Endothelial cell of umbilical vein (primary cell): ENCODE measurements around the gene PRR7.

ENCODE experiments used
- EZH2 ChIP-seq: IDR thresholded peaks from 2 replicates; pipeline ENCODE4 v1.6.1; 2012; ENCODE audit warnings: borderline replicate concordance, low read depth, mild to moderate bottlenecking, moderate library complexity, low read length, inconsistent platforms; ENCODE audit not compliant: severe bottlenecking
- MAX ChIP-seq: IDR thresholded peaks from 2 replicates; pipeline ENCODE4 v1.6.1; 2011; ENCODE audit not compliant: insufficient read depth, insufficient read length
- MYC ChIP-seq: IDR thresholded peaks from one replicate; pipeline ENCODE4 v1.6.1; 2011; ENCODE audit warnings: mild to moderate bottlenecking, low read depth, low read length
- POLR2A ChIP-seq: IDR thresholded peaks from 2 replicates; pipeline ENCODE4 v1.6.1; 2012; ENCODE audit warnings: low read depth, mild to moderate bottlenecking, control low read depth, low read length
- POLR2AphosphoS5 ChIP-seq: IDR thresholded peaks from 2 replicates; pipeline ENCODE4 v1.6.1; 2012; ENCODE audit warnings: low read depth, mild to moderate bottlenecking, control low read depth, low read length, moderate library complexity; ENCODE audit not compliant: insufficient read depth
- TF ChIP-seq, protein P1 (sequence below), 2 donors: IDR thresholded peaks; 1 replicate in 1 of 2; 2 replicates in 1 of 2; pipeline ENCODE4 v1.5.1; 2011; ENCODE audit warnings: low read length in 2 of 2, mild to moderate bottlenecking in 2 of 2, moderate library complexity in 2 of 2, control low read depth in 1 of 2, inconsistent platforms in 1 of 2, low read depth in 1 of 2; ENCODE audit not compliant: insufficient read depth in 1 of 2; ENCODE audit errors: extremely low read depth in 1 of 2

DNA sequence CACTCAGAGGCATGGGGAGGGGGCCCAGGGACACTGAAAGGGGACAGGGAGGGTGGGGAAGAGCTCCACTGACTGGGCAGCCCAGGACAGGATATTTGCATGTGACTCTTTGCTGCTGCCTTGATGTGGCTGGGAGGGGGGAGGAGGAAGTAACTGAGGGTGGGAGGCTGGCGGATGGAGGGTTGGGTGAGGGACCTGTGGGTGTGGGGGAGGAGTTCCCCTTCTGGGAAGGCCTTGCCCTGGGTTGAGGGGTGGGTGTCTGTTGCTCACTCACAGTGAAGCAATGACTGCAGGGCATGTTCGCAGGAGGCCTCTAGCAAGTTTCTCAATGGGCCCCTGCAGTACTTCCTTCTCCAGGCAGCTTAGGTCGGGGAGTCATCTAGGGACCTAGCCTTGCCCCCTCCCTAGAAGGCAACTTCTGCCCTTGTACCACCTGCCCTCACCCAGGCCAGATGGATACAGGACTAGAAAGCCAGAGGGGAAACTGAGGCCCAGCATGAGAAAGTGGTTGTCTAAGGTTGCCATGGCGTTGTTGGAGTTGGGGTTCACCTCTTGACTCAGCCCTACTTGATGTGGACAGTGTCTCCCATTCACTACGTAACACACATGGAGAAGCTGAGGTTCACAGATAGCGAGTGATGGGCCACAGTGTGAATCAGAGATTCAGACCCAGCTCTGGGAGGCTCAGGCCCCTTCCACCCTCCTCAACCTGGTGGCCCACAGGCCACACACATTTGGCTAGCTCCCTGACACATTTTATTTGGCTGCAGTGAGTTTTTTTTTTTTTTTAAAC is 17.2 kb upstream of the PRR7 start:
- TF ChIP-seq, protein P1, sequence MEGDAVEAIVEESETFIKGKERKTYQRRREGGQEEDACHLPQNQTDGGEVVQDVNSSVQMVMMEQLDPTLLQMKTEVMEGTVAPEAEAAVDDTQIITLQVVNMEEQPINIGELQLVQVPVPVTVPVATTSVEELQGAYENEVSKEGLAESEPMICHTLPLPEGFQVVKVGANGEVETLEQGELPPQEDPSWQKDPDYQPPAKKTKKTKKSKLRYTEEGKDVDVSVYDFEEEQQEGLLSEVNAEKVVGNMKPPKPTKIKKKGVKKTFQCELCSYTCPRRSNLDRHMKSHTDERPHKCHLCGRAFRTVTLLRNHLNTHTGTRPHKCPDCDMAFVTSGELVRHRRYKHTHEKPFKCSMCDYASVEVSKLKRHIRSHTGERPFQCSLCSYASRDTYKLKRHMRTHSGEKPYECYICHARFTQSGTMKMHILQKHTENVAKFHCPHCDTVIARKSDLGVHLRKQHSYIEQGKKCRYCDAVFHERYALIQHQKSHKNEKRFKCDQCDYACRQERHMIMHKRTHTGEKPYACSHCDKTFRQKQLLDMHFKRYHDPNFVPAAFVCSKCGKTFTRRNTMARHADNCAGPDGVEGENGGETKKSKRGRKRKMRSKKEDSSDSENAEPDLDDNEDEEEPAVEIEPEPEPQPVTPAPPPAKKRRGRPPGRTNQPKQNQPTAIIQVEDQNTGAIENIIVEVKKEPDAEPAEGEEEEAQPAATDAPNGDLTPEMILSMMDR (IDR thresholded peaks at IDR 0.05; ENCODE audit: extremely low read depth in 1 of 2, insufficient read depth in 1 of 2, low read depth in 1 of 2, low read length in 2 of 2): no peak
- TF ChIP-seq MYC (no peak), EZH2 (no peak), POLR2A (no peak), POLR2AphosphoS5 (no peak), MAX (no peak)
